Smooth muscle cell of the brain vasculature (primary cell): ENCODE measurements around the gene PRMT1.

Experiments
- DNase-seq: peaks from one replicate; pipeline ENCODE4 v3.0.0-alpha.2; 2012; ENCODE audit warnings: low read depth, low spot score

The PRMT1 gene

DNA sequence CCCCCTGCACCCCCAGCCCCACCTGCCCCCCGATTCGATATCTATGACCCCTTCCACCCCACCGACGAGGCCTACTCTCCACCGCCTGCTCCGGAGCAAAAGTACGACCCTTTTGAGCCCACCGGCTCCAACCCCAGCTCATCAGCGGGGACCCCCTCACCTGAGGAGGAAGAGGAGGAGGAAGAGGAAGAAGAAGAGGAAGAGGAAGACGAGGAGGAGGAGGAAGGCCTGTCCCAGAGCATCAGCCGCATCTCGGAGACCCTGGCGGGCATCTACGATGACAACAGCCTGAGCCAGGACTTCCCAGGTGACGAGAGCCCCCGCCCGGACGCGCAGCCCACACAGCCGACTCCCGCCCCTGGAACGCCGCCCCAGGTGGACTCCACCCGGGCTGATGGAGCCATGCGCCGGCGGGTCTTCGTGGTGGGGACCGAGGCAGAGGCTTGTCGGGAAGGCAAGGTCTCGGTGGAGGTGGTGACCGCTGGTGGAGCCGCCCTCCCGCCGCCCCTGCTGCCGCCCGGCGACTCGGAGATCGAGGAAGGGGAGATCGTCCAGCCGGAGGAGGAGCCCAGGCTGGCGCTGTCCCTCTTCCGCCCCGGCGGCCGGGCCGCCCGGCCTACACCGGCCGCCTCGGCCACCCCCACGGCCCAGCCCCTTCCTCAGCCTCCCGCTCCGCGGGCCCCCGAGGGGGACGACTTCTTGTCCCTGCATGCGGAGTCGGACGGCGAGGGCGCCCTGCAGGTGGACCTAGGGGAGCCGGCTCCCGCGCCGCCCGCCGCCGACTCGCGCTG is 25.8 kb upstream of the PRMT1 start:
- no peak for DNase-seq

DNA sequence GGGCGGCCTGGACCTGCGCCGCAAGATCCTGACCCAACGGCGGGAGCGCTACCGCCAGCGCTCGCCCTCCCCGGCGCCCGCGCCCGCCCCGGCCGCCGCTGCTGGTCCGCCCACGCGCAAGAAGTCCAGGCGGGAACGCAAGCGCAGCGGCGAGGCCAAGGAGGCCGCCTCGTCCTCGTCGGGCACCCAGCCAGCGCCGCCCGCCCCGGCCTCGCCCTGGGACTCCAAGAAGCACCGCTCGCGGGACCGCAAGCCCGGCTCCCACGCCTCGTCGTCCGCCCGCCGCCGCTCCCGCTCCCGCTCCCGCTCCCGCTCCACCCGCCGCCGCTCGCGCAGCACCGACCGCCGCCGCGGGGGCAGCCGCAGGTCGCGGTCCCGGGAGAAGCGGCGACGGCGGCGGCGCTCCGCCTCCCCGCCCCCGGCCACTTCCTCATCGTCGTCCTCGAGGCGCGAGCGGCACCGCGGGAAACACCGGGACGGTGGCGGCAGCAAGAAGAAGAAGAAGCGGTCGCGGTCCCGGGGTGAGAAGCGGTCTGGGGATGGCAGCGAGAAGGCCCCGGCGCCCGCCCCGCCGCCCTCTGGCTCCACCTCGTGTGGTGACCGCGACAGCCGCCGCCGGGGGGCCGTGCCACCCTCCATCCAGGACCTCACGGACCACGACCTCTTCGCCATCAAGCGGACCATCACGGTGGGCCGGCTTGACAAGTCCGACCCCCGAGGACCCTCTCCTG is 25.1 kb upstream of the PRMT1 start:
- no peak for DNase-seq

GRCh38 chr19:49652551-49653465 is 24.3 kb upstream of the PRMT1 start:
- DNase-seq, result no peak

- DNase-seq, result no peak
Observed at GRCh38 chr19:49653466-49653806, 23.6 kb upstream of the PRMT1 start.

- no peak for DNase-seq
Observed at GRCh38 chr19:49654581-49654980, 22.5 kb upstream of the PRMT1 start.

DNA sequence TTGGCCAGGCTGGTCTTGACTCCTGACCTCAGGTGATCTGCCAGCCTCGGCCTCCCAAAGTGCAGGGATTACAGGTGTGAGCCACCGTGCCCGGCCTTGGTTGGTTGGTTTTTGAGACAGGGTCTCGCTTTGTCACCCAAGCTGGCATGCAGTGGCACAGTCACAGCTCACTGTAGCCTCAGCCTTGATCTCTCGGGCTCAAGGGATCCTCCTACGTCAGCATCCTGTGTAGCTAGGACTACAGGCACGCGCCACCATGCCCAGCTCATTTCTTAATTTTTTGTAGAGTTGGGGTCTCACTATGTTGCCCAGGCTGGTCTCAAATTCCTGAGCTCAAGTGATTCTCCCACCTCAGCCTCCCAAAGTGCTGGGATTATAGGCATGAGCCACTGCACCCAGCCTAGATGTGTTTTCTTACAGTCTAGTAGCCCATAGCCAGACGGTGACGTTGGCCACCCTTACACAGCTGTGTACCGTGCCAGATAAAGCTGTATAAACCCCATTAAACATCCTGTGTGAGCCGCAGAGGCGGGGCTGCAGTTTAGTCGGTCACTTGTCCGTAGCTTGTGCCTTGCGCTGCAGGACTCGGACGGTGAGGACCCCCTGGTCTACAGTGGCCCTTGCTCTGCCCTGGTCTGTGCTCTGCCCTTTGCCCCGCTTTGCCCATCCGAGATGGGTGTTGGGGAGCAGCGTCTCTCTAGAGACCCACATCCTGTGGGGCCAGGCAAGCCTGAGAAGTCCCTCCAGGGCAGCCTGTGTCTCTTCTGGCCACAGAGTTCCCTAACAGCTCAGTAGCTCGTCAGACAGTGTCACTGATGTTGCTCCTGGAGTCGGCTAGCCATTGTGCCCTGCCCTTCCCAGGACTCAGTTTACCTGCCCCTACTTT is 21.3 kb upstream of the PRMT1 start:
- no peak for DNase-seq

DNA sequence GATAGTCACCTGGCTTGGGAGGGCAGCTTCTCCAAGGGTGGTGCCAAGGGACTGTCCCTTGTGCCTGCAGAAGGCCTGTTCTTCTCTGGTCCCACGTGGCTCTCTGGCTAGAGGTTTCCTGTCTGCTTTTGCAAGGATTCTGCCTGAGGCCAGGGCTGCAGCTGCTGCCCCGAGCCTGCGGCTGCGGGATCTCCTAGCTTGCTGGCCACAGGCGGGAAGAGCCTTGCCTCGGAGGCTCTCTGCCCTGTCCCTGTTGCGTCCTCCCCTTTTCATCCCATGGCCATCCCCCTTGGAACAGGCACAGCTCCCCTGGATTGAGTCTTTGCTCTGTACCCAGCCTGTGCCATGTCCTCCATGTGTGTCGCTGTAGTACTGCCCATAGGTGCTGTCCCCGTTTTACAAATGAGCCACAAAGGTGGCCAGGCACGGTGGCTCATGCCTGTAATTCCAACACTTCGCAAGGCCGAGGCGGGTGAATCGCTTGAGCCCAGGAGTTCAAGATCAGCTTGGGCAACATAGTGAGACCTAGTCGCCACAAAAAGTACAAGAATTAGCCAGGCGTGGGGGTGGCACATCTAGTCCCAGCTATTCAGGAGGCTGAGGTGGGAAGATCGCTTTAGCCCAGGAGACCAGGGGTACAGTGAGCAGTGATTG is 20.5 kb upstream of the PRMT1 start:
- DNase-seq, result no peak

- DNase-seq, result no peak
Observed at GRCh38 chr19:49657493-49658138, 19.5 kb upstream of the PRMT1 start.

GRCh38 chr19:49658139-49658517 is 18.9 kb upstream of the PRMT1 start:
- DNase-seq, result no peak

DNA sequence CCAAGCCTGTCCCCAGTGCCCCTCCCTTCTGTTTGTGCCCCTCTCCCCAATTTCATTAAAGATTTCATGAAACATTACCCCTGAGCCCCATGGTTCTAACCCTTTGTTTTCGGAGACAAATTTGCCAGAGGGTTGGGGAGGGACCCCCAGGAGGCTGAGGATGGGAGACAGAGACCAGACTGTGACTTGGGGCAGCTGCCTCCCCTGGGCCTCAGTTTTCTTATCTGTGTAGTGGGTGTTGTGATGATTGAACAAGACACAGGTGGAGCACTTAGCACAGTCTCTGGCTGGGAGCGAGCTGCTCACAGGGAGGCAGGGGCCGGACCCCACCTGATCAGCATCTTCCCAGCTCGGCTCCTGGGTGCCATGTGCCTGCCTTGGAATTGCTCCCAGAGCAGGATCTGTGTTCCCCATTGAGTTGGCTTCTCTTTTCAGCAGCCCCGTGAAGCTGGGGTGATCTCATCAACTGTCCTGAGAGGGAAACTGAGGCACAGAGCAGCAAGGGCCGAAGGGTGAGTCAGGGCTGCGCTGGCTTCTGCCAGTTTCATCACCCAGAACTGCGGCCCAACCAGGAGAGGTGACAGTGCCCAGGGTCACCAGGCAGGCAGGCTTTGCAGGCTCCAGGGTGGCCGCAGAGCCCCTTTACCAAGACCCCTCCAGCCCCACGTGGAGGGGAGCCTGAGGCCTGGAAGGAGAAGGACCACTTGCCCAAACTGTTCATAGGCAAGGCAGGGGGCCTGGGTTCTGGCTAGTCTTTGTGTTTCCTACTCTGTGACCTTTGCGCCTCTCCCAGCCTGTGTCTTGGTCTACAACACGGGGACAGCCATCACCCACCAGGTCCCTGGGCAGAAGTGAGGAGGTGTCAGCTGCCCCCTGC is 18.3 kb upstream of the PRMT1 start:
- DNase-seq, result no peak

- DNase-seq, result no peak
Observed at GRCh38 chr19:49660338-49660961, 16.6 kb upstream of the PRMT1 start.

DNA sequence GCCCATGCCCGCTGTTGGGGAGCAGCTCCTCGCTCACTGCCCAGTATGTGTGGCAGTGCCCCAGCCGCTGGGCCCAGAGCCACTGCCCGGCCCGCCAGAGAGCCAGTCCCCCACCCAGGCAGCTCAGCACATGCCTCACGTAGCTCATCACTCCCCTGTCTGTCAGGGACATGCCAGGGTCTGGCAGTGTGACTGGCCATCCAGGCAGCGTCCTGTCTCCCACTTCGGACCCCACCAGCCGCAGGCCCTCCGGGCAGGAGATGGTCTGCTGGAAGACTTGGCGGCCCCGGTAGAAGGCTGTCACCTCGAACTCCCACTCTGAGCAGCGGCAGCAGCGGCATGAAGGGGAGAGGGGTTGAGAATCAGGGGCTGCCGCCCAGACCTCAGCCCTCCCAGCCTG is 15.1 kb upstream of the PRMT1 start:
- no peak for DNase-seq

- DNase-seq, result no peak
Observed at GRCh38 chr19:49663224-49663623, 13.8 kb upstream of the PRMT1 start.

DNA sequence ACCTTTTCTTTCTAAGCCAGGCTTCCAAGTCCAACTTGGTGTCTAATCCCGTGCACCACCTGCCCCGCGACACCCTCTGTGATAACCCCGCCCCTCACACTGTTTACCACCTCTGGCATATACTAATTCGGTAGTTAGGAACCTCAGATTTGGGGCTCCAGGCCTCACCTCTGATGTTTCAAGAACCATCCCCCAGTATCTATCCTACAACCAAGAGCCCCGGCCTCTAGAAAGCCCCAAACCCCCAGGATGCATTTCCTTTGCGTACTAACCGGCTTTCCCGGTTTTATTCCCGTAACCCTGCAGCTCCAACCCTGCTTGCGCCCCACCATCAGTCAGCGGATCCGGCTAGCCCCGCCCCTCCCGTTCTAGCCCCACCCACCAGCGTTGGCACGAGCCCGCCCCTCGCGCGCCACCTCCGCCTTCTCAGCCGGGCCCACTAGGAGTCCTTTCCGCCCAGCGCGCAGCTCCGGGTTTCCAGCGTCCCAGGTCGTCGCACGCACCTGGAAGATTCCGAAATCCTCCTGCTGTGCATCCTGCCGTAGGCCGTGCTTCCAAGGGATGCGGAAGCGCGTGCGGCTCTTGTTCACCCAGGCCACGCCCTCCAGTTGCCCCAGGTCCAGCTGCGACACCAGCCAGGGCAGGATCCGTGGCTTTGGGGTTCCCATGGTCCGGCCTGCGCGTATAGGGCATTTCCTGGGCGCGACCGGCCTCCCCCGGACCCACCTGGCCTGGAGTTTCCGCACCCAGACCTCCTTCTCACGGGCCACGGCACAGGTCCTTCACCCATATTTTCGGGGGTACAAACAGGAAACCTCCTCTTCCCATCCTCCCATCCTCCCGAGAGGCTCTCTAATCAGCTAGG is 12.7 kb upstream of the PRMT1 start:
- no peak for DNase-seq

- no peak for DNase-seq
Observed at GRCh38 chr19:49665036-49665350, 12.1 kb upstream of the PRMT1 start.

GRCh38 chr19:49665351-49666119 is 11.5 kb upstream of the PRMT1 start, which contains the start of the genes BCL2L12 and IRF3:
Gene BCL2L12 (plus strand): TSS chr19:49665933. CDS start chr19:49666693, 760 bp downstream.
Gene IRF3 (minus strand): TSS chr19:49665857. CDS start chr19:49664838, 1,019 bp downstream.
- DNase-seq, result peak; percentile 92

- DNase-seq, result no peak
Observed at GRCh38 chr19:49666120-49666444, 11.0 kb upstream of the PRMT1 start.
